ENCODE results near the gene ANAPC7.

GRCh38 chr12:110335481-110336045, 67.9 kb downstream of the ANAPC7 start:
- TF ChIP-seq CTCF (conservative IDR thresholded peaks at IDR 0.05; ENCODE audit: low read length) (no peak), EZH2phosphoT487 (IDR thresholded peaks at IDR 0.05; ENCODE audit: borderline replicate concordance, low read depth, low read length) (no peak)

Data from OCI-LY7 (cell line).